Thoracic aorta (tissue), 2 donors: ENCODE measurements around the gene ARL15. TPM values are rescaled to one million over a fixed set of nuclear protein-coding genes. Genes with fewer than 3 reads are reported as not detected.

Source experiments
- ATAC-seq: fragments of 150-250 bp; one replicate; pipeline ENCODE4 v1.8.0; 2017; ENCODE audit warnings: low read depth; ENCODE audit not compliant: insufficient number of reproducible peaks, low FRiP score
- DNase-seq: peaks from one replicate; pipeline ENCODE4 v3.0.0-alpha.2; 2020; ENCODE audit warnings: low spot score
- H3K27ac ChIP-seq, 2 donors: fragments of 200-600 bp; sonication (generic); 1 replicate in 1 of 2; 2 replicates in 1 of 2; pipeline ENCODE4 v1.5.1; 2016; ENCODE audit warnings: mild to moderate bottlenecking in 2 of 2, moderate library complexity in 2 of 2
- H3K27me3 ChIP-seq: fragments of 200-600 bp; sonication (generic); replicated peaks from 2 replicates; pipeline ENCODE4 v1.6.0; 2016; ENCODE audit warnings: mild to moderate bottlenecking; ENCODE audit not compliant: insufficient read depth
- H3K36me3 ChIP-seq: fragments of 200-600 bp; sonication (generic); one replicate; pipeline ENCODE4 v1.5.1; 2016
- H3K4me1 ChIP-seq, 2 donors: fragments of 200-600 bp; sonication (generic); 1 replicate in 1 of 2; 2 replicates in 1 of 2; pipeline versions ENCODE4 v1.5.1 to v1.6.0; 2016; ENCODE audit warnings: low read depth in 2 of 2, mild to moderate bottlenecking in 1 of 2; ENCODE audit not compliant: control insufficient read depth in 1 of 2
- H3K4me3 ChIP-seq: fragments of 200-600 bp; sonication (generic); 2 replicates; pipeline ENCODE4 v1.5.1; 2016; ENCODE audit warnings: mild to moderate bottlenecking
- H3K9me3 ChIP-seq: fragments of 200-600 bp; sonication (generic); 2 replicates; pipeline ENCODE4 v1.5.1; 2016
- CTCF ChIP-seq: fragments of 200-600 bp; sonication (generic); IDR thresholded peaks from one replicate; pipeline ENCODE4 v1.5.1; 2019; ENCODE audit warnings: antibody characterized with exemption
- total RNA-seq, 2 donors: library from RNA; depleted of rRNA; stranded (reverse); fragments of >200 nt; gene quantifications; one replicate each; pipeline versions ENCODE4 v1.1.0 to v1.2.3, GENCODE V29; 2016

The ARL15 gene
- total RNA-seq, 2 donors from 2014 or later, result 23.6 to 36.8 TPM

- Histone ChIP-seq H3K27me3 (no peaks in the 10 kb centered on the region), H3K4me3 (no peak overlapping the region), H3K36me3 (no peaks in the 10 kb centered on the region), H3K27ac (no peak overlapping the region), H3K9me3 (no peaks in the 10 kb centered on the region), H3K4me1 (peaks cover 4 to 6% of the 10 kb centered on the region in 2 donors)
- no peak for ATAC-seq
- no peak for DNase-seq
- TF ChIP-seq CTCF, result no peak
These were observed 17.5 kb downstream of the ARL15 start for GRCh38 chr5:54292866-54293265.

GRCh38 chr5:54291498-54291897 is 18.9 kb downstream of the ARL15 start:
- TF ChIP-seq CTCF, result no peak

GRCh38 chr5:54289769-54290168 is 20.6 kb downstream of the ARL15 start:
- Histone ChIP-seq H3K36me3 (no peaks in the 10 kb centered on the region), H3K4me3 (no peak overlapping the region), H3K4me1 (peaks cover 0 to 5% of the 10 kb centered on the region in 2 donors), H3K27ac (no peak overlapping the region), H3K27me3 (no peaks in the 10 kb centered on the region), H3K9me3 (no peaks in the 10 kb centered on the region)
- DNase-seq (no peak), ATAC-seq (no peak)
- TF ChIP-seq CTCF, result no peak

More at GRCh38 chr5:54291498-54291897, 18.9 kb downstream of the ARL15 start:
- ATAC-seq (no peak), DNase-seq (no peak)
- Histone ChIP-seq H3K9me3 (no peaks in the 10 kb centered on the region), H3K27me3 (no peaks in the 10 kb centered on the region), H3K36me3 (no peaks in the 10 kb centered on the region), H3K4me1 (peaks cover 3 to 6% of the 10 kb centered on the region in 2 donors), H3K4me3 (no peak overlapping the region), H3K27ac (no peak overlapping the region)

GRCh38 chr5:54288568-54289217 is 21.7 kb downstream of the ARL15 start:
- TF ChIP-seq CTCF, result no peak

GRCh38 chr5:54285686-54286085 is 24.7 kb downstream of the ARL15 start:
- no peak for TF ChIP-seq CTCF
- Histone ChIP-seq H3K4me1 (peaks cover 0 to 5% of the 10 kb centered on the region in 2 donors), H3K27me3 (no peaks in the 10 kb centered on the region), H3K27ac (no peak overlapping the region), H3K9me3 (no peaks in the 10 kb centered on the region), H3K4me3 (no peak overlapping the region), H3K36me3 (no peaks in the 10 kb centered on the region)
- ATAC-seq (no peak), DNase-seq (no peak)

More at GRCh38 chr5:54288568-54289217, 21.7 kb downstream of the ARL15 start:
- Histone ChIP-seq H3K4me3 (no peak overlapping the region), H3K36me3 (no peaks in the 10 kb centered on the region), H3K4me1 (peaks cover 0 to 5% of the 10 kb centered on the region in 2 donors), H3K9me3 (no peaks in the 10 kb centered on the region), H3K27me3 (no peaks in the 10 kb centered on the region), H3K27ac (no peak overlapping the region)
- ATAC-seq (no peak), DNase-seq (no peak)
